GM03348 (cell line): ENCODE data around the gene TPRG1.

Source experiments
- DNase-seq: peaks from one replicate; pipeline ENCODE4 v3.0.0; 2012; ENCODE audit warnings: low spot score

The TPRG1 gene

DNA sequence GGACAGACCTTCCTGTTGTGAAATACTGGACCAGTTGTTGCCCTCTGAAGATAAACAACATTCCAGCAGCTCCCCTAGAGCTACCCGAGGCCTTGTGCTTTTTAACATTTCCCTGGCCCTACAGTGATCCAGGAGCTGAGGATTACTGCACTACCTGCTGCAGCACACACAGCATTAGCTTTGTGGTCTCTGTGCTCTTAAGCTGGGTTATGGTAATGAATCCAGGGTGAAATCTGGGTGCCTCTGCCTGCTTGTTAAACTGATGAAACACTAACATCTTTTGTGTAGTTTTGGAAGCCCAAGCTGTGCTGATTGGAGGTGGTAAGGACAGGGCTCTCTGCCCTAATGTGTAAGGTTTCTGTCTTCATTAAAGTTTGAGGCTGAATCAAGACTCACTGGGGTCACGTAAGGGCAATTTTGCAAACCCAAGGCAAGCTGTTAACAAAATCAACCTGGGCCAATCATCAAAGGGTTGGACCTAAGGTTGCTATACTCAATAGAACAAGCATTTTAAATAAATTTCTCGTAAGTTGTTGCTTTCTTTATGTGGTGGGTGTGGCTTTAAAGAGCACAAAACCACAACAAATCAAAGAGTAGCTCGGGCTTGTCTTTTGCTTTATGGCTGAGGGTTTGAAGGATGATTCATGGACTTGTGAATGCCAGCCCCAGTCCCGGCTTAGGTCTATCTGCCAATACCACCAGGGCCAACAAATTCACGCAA, 183.9 kb downstream of the TPRG1 start:
- peak; percentile 63 for DNase-seq

DNA sequence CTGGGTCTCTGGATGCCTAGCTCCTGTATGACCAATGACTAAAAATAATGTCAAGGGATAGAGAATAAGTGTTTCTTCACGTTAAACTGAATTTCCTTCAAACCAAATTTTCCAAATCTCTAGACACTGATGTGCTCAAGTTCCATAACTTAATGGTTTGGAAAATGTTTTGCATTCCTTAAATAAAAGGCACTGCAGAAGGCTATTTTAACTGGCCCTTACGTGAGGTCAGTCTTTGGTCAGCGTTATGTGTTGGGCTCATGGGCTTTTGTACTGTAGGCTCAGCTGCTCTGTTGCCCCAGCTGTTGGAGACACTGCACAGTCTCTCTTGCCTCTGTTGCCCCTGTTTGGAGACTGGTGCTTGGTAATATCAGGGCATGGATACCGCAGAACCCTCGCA, 188.5 kb downstream of the TPRG1 start:
- no peak for DNase-seq

DNA sequence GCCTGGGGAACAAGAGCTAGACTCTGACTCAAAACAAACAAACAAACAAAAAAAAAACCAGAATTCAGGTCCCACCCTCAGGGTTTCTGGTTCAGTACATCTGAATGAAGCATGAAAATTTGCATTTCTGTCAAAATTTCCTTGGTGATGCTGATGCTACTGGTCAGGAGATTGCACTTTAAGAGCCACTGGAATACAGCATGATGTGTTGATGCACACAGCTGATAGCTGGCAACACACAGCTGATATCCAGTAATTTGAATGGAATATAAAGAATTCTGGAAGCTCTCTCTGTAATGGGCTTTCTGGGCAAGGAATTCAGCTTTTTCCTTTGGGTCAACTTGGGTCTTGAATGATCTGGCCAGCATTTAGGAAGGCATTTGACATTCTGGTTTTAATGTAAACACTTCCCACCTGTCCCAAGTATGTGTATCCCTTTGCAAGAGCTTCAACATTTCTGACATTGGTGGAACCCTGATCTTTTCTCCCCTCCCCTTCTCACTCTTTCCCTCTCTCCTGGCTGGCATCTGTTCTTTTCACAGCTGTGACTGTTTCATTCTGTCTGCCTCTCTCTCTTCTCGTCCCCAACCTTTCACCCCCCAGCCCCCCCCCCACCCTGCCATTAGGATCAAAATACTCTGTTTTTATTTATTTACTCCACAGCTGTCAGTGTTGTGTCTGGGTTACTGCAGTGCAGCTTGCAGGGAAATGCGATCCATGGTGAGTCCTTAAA, 189.5 kb downstream of the TPRG1 start:
- DNase-seq: peak; percentile 13

DNA sequence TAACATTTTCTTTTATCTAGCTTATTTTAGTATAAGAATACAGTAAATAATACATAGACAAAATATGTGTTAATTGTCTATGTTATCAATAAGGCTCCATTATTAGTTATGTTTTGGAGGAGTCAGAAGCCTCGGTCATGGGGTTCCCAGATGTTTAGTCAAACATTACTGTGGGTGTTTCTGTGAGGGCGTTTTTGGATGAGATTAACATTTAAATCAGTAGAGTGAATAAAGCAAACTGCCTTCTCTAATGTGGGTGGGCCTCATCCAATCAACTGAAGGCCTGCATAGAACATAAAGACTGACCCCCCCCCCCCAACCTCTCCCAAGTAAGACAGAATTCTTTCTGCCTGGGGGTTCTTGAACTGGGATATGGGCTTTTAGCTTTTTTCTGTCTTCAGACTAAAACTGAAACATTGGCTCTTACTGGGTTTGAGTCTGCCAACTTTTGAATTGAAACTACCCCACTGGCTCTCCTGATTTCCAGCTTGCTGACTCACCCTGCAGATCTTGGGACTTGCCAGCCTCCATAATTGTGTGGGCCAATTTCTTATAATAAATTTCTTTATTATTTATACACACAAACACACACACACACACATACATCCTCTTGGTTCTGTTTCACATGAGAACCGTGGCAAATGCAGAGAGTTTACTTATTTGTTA, 192.0 kb downstream of the TPRG1 start:
- DNase-seq: peak; percentile 36

DNA sequence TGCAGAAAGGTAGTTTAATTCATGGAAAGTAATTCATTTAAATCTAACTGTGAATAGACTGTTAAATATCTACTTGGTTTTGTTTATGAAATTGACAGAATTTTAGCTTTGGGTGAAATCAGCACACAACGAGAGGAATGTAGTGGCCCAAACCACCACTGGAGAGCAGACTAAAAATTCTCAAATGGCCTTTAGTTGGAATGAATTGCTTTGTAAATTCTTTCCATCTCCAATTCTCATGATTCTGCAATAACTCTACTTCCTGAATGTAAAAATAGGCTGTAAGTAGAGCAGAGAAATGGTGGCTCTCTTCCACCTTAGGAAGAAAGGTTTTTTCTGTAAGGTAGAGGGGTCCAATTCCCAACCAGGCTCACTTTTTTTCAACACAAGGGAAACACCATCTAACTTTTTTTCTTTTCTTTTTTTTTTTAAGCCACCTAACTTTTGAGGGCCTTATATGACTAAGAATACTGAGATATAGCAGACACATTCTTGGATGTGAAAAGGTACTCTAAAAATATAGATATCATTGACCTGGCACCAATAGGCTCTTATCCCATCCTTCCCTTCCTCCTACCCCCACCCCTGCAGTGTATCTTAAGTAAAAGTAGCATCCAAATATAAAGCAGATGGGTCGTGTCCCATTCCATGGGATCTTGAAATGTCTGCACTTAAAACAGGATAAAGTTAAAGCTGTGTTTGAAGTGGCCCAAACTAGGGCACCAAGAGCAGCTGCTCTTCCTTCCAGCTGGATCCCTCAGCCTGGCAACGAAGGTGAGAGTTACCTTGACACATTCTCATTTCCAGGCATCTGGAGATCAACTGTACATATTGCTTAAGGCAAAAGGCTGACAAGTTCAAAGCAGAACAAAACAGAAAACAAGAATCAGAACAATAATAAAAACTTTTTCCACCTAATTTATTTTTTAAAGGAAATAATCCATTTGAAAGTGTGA, 194.1 kb downstream of the TPRG1 start:
- peak; percentile 60 for DNase-seq

DNA sequence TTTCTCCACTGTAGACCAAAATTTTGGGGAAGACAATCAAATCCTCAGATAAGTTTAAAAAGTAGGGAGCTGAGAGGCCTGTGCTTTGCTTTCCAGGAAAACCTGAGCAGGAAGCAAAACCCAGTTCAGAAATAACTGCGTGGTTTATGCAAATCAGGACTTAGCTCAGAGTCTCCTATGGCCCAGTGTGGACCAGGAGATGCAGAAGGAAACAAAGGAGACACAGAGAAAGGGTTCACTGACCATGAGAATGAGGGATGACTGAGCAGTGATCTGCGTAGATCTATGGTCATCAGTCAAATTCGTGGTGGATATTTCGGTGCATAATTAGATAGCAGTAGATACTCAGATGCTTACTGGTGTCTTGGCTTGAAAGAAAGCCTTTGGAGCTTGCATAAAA, 196.6 kb downstream of the TPRG1 start:
- no peak for DNase-seq

DNA sequence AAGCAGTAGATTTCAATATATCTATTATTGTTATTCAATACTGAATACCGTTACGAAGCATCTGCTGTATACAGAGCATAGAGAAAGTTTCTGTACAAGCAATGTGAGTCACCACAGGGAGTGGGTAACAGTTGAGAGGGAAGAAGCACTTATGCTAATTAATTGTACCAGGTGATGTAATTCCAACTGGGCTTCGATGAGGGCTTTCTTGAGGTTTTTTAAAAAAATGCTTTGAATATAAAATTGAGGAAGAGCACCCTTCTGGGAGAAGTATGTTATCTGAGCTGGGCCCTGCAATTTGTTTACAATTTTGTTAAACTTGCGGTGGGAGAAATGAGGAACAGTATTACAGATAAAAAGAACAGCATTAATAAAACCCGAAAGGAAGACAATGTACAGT, 197.9 kb downstream of the TPRG1 start:
- no peak for DNase-seq

DNA sequence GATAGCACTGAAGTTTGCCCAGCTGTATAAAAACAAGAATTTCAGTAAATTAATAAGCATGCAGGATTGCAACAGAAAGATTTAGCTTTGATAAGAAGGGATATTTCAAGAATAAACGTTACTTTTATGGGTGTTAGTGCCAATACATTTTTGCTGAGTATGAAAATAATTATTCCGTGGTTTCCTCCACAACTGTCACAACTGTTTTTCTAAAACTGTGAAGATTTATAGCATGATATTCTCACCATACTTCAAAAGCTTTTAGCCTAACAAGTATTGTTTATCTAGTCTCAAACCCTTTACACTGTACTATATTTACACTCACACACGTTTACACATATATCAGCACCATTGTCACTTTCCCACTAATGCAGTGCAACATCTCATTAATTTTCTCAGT, 200.5 kb downstream of the TPRG1 start:
- peak; percentile 5 for DNase-seq
